Loucy (cell line): ENCODE results near the gene THEM4.

Source experiments
- H2AFZ ChIP-seq: fragments of 200-600 bp; sonication (generic); 2 replicates; pipeline ENCODE4 v1.6.0; 2016; ENCODE audit warnings: antibody characterized with exemption, mild to moderate bottlenecking, low read length, moderate library complexity
- H3F3A ChIP-seq: fragments of 200-600 bp; 2 replicates; pipeline ENCODE4 v1.6.0; 2016; ENCODE audit warnings: antibody characterized with exemption, low read depth, mild to moderate bottlenecking
- H3K27me3 ChIP-seq: fragments of 200-600 bp; sonication (generic); 2 replicates; pipeline ENCODE4 v1.6.1; 2014; ENCODE audit warnings: low read length, mild to moderate bottlenecking; ENCODE audit not compliant: insufficient read depth, poor library complexity, severe bottlenecking
- H3K36me3 ChIP-seq: fragments of 200-600 bp; sonication (generic); 2 replicates; pipeline ENCODE4 v1.6.1; 2016; ENCODE audit warnings: low read length; ENCODE audit not compliant: insufficient read depth
- H3K4me1 ChIP-seq: fragments of 200-600 bp; sonication (generic); 2 replicates; pipeline ENCODE4 v1.5.1; 2014; ENCODE audit warnings: low read length, mild to moderate bottlenecking; ENCODE audit not compliant: insufficient read depth, poor library complexity, severe bottlenecking
- H3K4me2 ChIP-seq: fragments of 200-600 bp; sonication (generic); 2 replicates; pipeline ENCODE4 v1.6.0; 2014; ENCODE audit warnings: antibody characterized with exemption, low read length, low read depth, mild to moderate bottlenecking; ENCODE audit not compliant: poor library complexity, severe bottlenecking
- H3K4me3 ChIP-seq: fragments of 200-600 bp; sonication (generic); 2 replicates; pipeline ENCODE4 v1.5.1; 2014; ENCODE audit warnings: low read length, mild to moderate bottlenecking, mixed read lengths; ENCODE audit not compliant: poor library complexity, severe bottlenecking
- H3K79me2 ChIP-seq: fragments of 200-600 bp; sonication (generic); 2 replicates; pipeline ENCODE4 v1.6.1; 2014; ENCODE audit warnings: low read length; ENCODE audit not compliant: insufficient read depth
- H3K9ac ChIP-seq: fragments of 200-600 bp; sonication (generic); 2 replicates; pipeline ENCODE4 v1.6.0; 2014; ENCODE audit warnings: mild to moderate bottlenecking, low read depth, low read length, moderate library complexity; ENCODE audit not compliant: poor library complexity, severe bottlenecking
- H3K9me2 ChIP-seq: fragments of 200-600 bp; sonication (generic); replicated peaks from 2 replicates; pipeline ENCODE4 v1.6.1; 2016; ENCODE audit warnings: low read depth, low read length, mixed read lengths
- H3K9me3 ChIP-seq: fragments of 200-600 bp; sonication (generic); 2 replicates; pipeline ENCODE4 v1.6.1; 2014; ENCODE audit warnings: mild to moderate bottlenecking, antibody characterized with exemption, low read length, low read depth; ENCODE audit not compliant: insufficient read depth
- H4K20me1 ChIP-seq: fragments of 200-600 bp; sonication (generic); 2 replicates; pipeline ENCODE4 v1.6.0; 2014; ENCODE audit warnings: antibody characterized with exemption, low read length, mild to moderate bottlenecking; ENCODE audit not compliant: insufficient read depth, poor library complexity, severe bottlenecking
- EZH2phosphoT487 ChIP-seq: fragments of 200-600 bp; IDR thresholded peaks from 2 replicates; pipeline ENCODE4 v1.6.1; 2018; ENCODE audit warnings: antibody characterized with exemption, mild to moderate bottlenecking, moderate library complexity, borderline replicate concordance
- TF ChIP-seq, protein P1 (sequence below): fragments of 200-600 bp; sonication (generic); conservative IDR thresholded peaks from 2 replicates; pipeline ENCODE4 v1.5.1; 2014; ENCODE audit warnings: mild to moderate bottlenecking, antibody characterized with exemption, low read length

Gene THEM4

GRCh38 chr1:151831256-151831591 is 78.1 kb downstream of the THEM4 start:
- peak overlapping the region; percentile 44; the same call in 1 of the 2 replicates for H2AFZ ChIP-seq
- H3K4me3 ChIP-seq = peak overlapping the region; percentile 21
- H3F3A ChIP-seq = peaks cover 9% of the 10 kb centered on the region; the same call in 1 of the 2 replicates
- no peaks in the 10 kb centered on the region for H3K36me3 ChIP-seq
- H3K9ac ChIP-seq = peak overlapping the region; percentile 57
- no peaks in the 10 kb centered on the region for H3K79me2 ChIP-seq
- H4K20me1 ChIP-seq = no peaks in the 10 kb centered on the region
- TF ChIP-seq EZH2phosphoT487 = no peak
- TF ChIP-seq, protein P1, sequence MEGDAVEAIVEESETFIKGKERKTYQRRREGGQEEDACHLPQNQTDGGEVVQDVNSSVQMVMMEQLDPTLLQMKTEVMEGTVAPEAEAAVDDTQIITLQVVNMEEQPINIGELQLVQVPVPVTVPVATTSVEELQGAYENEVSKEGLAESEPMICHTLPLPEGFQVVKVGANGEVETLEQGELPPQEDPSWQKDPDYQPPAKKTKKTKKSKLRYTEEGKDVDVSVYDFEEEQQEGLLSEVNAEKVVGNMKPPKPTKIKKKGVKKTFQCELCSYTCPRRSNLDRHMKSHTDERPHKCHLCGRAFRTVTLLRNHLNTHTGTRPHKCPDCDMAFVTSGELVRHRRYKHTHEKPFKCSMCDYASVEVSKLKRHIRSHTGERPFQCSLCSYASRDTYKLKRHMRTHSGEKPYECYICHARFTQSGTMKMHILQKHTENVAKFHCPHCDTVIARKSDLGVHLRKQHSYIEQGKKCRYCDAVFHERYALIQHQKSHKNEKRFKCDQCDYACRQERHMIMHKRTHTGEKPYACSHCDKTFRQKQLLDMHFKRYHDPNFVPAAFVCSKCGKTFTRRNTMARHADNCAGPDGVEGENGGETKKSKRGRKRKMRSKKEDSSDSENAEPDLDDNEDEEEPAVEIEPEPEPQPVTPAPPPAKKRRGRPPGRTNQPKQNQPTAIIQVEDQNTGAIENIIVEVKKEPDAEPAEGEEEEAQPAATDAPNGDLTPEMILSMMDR = no peak
- H3K27me3 ChIP-seq = no peaks in the 10 kb centered on the region
- no peaks in the 10 kb centered on the region for H3K9me2 ChIP-seq
- no peaks in the 10 kb centered on the region for H3K9me3 ChIP-seq
- H3K4me2 ChIP-seq = peak overlapping the region; percentile 77
- H3K4me1 ChIP-seq = peaks cover 56% of the 10 kb centered on the region

DNA sequence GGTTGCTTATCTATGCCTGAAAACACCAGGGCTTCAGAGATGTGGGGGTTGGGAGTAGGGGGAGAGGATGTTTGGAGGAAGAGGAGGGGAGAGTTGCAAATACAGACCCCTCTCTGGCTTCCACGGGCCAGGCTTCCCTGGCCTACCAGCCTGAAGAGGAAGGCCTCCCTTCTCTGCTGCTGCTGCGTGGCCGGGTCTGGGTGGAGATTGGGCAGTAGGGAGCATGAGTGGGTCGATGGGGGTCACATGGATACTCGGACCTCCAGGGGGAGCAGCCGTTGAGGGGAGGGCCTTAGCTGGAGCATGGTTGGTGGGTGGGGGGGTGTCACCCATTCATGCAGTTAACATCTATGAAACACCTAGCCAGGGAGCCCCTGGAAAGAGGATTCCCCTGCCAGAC is 79.3 kb downstream of the THEM4 start:
- Histone ChIP-seq H3K27me3 (no peaks in the 10 kb centered on the region), H4K20me1 (no peaks in the 10 kb centered on the region), H3K9me2 (no peaks in the 10 kb centered on the region), H3K4me1 (peaks cover 67% of the 10 kb centered on the region), H3K9ac (peak overlapping the region; percentile 70), H2AFZ (no peak overlapping the region), H3F3A (peaks cover 9% of the 10 kb centered on the region; the same call in 1 of the 2 replicates), H3K79me2 (no peaks in the 10 kb centered on the region), H3K9me3 (no peaks in the 10 kb centered on the region), H3K4me2 (peak overlapping the region; percentile 77), H3K4me3 (peak overlapping the region; percentile 63), H3K36me3 (no peaks in the 10 kb centered on the region)
- TF ChIP-seq, protein P1 = no peak

- H3K27me3 ChIP-seq = no peaks in the 10 kb centered on the region
- peaks cover 73% of the 10 kb centered on the region for H3K4me1 ChIP-seq
- H3K9ac ChIP-seq = peak overlapping the region; percentile 70
- no peaks in the 10 kb centered on the region for H3K9me3 ChIP-seq
- H3K36me3 ChIP-seq = no peaks in the 10 kb centered on the region
- peak overlapping the region; percentile 63 for H3K4me3 ChIP-seq
- H3K9me2 ChIP-seq = no peaks in the 10 kb centered on the region
- H4K20me1 ChIP-seq = no peaks in the 10 kb centered on the region
- TF ChIP-seq, protein P1 = no peak
- TF ChIP-seq EZH2phosphoT487 = no peak
- peaks cover 9% of the 10 kb centered on the region; the same call in 1 of the 2 replicates for H3F3A ChIP-seq
- H3K79me2 ChIP-seq = no peaks in the 10 kb centered on the region
- H3K4me2 ChIP-seq = peak overlapping the region; percentile 77
- no peak overlapping the region for H2AFZ ChIP-seq
Observed at GRCh38 chr1:151829352-151830046, 79.8 kb downstream of the THEM4 start.
